NCI-H82 treated with DMSO at 0.1 percent for 48 hours (cell line): Measurements from ENCODE around the gene IRAK3.

Source experiments
- DNase-seq: peaks from one replicate; lab custom pipeline; 2025; ENCODE audit not compliant: unreplicated experiment; lab: John Stamatoyannopoulos, UW

IRAK3 gene

GRCh38 chr12:66188584-66189485 is at the start of gene IRAK3:
Gene IRAK3 (plus strand): TSS chr12:66189214. CDS start chr12:66189300, 86 bp downstream.
- no peak for DNase-seq

- no peak for DNase-seq
Observed at GRCh38 chr12:66139328-66139727, 49.7 kb upstream of the IRAK3 start.

- DNase-seq = no peak
Observed at GRCh38 chr12:66140731-66141130, 48.3 kb upstream of the IRAK3 start.

- no peak for DNase-seq
Observed at GRCh38 chr12:66141299-66141698, 47.7 kb upstream of the IRAK3 start.

- DNase-seq = no peak
Observed at GRCh38 chr12:66142826-66143225, 46.2 kb upstream of the IRAK3 start.

- DNase-seq = no peak
Observed at GRCh38 chr12:66143868-66144267, 45.1 kb upstream of the IRAK3 start.

- no peak for DNase-seq
Observed at GRCh38 chr12:66144791-66145754, 43.9 kb upstream of the IRAK3 start.

GRCh38 chr12:66149702-66150398 is 39.2 kb upstream of the IRAK3 start:
- no peak for DNase-seq

- no peak for DNase-seq
Observed at GRCh38 chr12:66152732-66153131, 36.3 kb upstream of the IRAK3 start.

GRCh38 chr12:66154776-66155175 is 34.2 kb upstream of the IRAK3 start:
- DNase-seq = no peak

GRCh38 chr12:66156654-66157053 is 32.4 kb upstream of the IRAK3 start:
- no peak for DNase-seq

GRCh38 chr12:66159123-66159522 is 29.9 kb upstream of the IRAK3 start:
- DNase-seq = no peak

GRCh38 chr12:66160704-66161103 is 28.3 kb upstream of the IRAK3 start:
- DNase-seq = no peak

GRCh38 chr12:66162701-66163100 is 26.3 kb upstream of the IRAK3 start:
- no peak for DNase-seq

- no peak for DNase-seq
Observed at GRCh38 chr12:66163289-66163688, 25.7 kb upstream of the IRAK3 start.

- DNase-seq = no peak
Observed at GRCh38 chr12:66164349-66164821, 24.6 kb upstream of the IRAK3 start.

GRCh38 chr12:66165141-66165540 is 23.9 kb upstream of the IRAK3 start:
- no peak for DNase-seq

GRCh38 chr12:66166561-66166960 is 22.5 kb upstream of the IRAK3 start:
- no peak for DNase-seq

GRCh38 chr12:66168410-66168809 is 20.6 kb upstream of the IRAK3 start:
- DNase-seq = no peak

GRCh38 chr12:66169221-66170170 is 19.5 kb upstream of the IRAK3 start, which contains the start of gene TMBIM4:
Gene TMBIM4 (minus strand): TSS chr12:66169996. CDS start chr12:66169951, 45 bp downstream.
- peak; percentile 58 for DNase-seq
